HCT116 (cell line): ENCODE measurements around the gene CASP9. TPM values are rescaled to one million over a fixed set of nuclear protein-coding genes. Genes with fewer than 3 reads are reported as not detected.
"Not testable (repeated sequence)": the region's sequence is repeated elsewhere in the genome, so short reads cannot be mapped to it uniquely, and the experiment has no call there.

Experiments
- ATAC-seq: fragments of 200-7000 bp; cut with Tn5 transposase; 2 replicates; pipeline ENCODE4 v1.9.1; 2020; ENCODE audit warnings: mild to moderate bottlenecking, moderate library complexity
- BruUV-seq: library from RNA; stranded (reverse); fragments of 400-500 nt; replicated peaks from 2 replicates; lab custom pipeline; 2021; lab: Mats Ljungman, UMichigan
- CTCF ChIA-PET: fragments of 300-600 bp; sonication (Branson Sonifier 250); formaldehyde crosslinking; loops from one replicate; lab custom pipeline; 2021; ENCODE audit warnings: antibody characterized with exemption; lab: Charles Lee
- POLR2A ChIA-PET: fragments of 300-600, 350-600 bp; sonication (Branson Sonifier 250); formaldehyde crosslinking; loops from one replicate; lab custom pipeline; 2021; ENCODE audit warnings: antibody characterized with exemption; lab: Charles Lee
- RAD21 ChIA-PET, 2 experiments: fragments of 300-600 bp; sonication (Branson Sonifier 250); formaldehyde crosslinking; loops; one replicate each; lab custom pipeline; 2023; ENCODE audit warnings: low total read pairs in 2 of 2; ENCODE audit not compliant: uncharacterized antibody in 2 of 2, unreplicated experiment in 2 of 2, low non-redundant PET in 1 of 2; lab: Charles Lee
- DNase-seq: peaks from one replicate; pipeline ENCODE4 v3.0.0-alpha.2; 2010; ENCODE audit warnings: low read depth, low spot score
- H2AFZ ChIP-seq: fragments of 200-600 bp; shearing (Covaris generic), sonication (generic); 2 replicates; pipeline ENCODE4 v1.6.1; 2017; ENCODE audit warnings: low read depth, mixed run types, mixed read lengths, antibody characterized with exemption, low read length; ENCODE audit not compliant: poor library complexity, severe bottlenecking
- H3K27ac ChIP-seq: 2 replicates; pipeline ENCODE4 v1.5.1; 2012; ENCODE audit warnings: low read depth, low read length
- H3K27me3 ChIP-seq: fragments of 200-600 bp; sonication (generic); 2 replicates; pipeline ENCODE4 v1.6.1; 2016; ENCODE audit warnings: mixed run types, low read length, mixed read lengths; ENCODE audit not compliant: insufficient read depth
- H3K36me3 ChIP-seq, 2 experiments: fragments of 200-500 bp in 1 of 2; fragments of 200-600 bp in 1 of 2; sonication (Bioruptor generic) in 1 of 2; sonication (generic) in 1 of 2; 2 replicates each; pipeline versions ENCODE4 v1.5.1 to v1.6.1; 2014 to 2016; ENCODE audit warnings: low read length in 2 of 2, inconsistent platforms in 1 of 2, mixed read lengths in 1 of 2, mixed run types in 1 of 2; ENCODE audit not compliant: insufficient read depth in 2 of 2, control insufficient read depth in 1 of 2
- H3K4me1 ChIP-seq, 2 experiments: fragments of 200-600 bp in 1 of 2; sonication (generic) in 1 of 2; 2 replicates each; pipeline versions ENCODE4 v1.5.1 to v1.6.1; 2012 to 2017; ENCODE audit warnings: low read length in 2 of 2, inconsistent platforms in 1 of 2, mild to moderate bottlenecking in 1 of 2, mixed read lengths in 1 of 2, mixed run types in 1 of 2, moderate library complexity in 1 of 2; ENCODE audit not compliant: insufficient read depth in 2 of 2, control insufficient read depth in 1 of 2
- H3K4me2 ChIP-seq: fragments of 200-600 bp; sonication (generic); 2 replicates; pipeline ENCODE4 v1.6.1; 2017; ENCODE audit warnings: mixed run types, low read length, mixed read lengths
- H3K4me3 ChIP-seq, 2 experiments: fragments of 200-600 bp in 1 of 2; sonication (generic) in 1 of 2; replicated peaks in 1 of 2; 2 replicates each; pipeline ENCODE4 v1.5.1; 2011 to 2016; ENCODE audit warnings: low read length in 2 of 2, control low read depth in 1 of 2, low read depth in 1 of 2, mild to moderate bottlenecking in 1 of 2, mixed read lengths in 1 of 2, mixed run types in 1 of 2
- H3K79me2 ChIP-seq: fragments of 200-600 bp; sonication (generic); 2 replicates; pipeline ENCODE4 v1.6.1; 2017; ENCODE audit warnings: mild to moderate bottlenecking, mixed run types, low read length, moderate library complexity, mixed read lengths; ENCODE audit not compliant: insufficient read depth
- H3K9ac ChIP-seq: fragments of 200-600 bp; sonication (generic); 2 replicates; pipeline ENCODE4 v1.6.1; 2016; ENCODE audit warnings: low read length, mixed read lengths
- H3K9me2 ChIP-seq: fragments of 200-600 bp; sonication (generic), shearing (Covaris generic); 2 replicates; pipeline ENCODE4 v1.6.1; 2017; ENCODE audit warnings: mixed run types, mild to moderate bottlenecking, moderate library complexity; ENCODE audit not compliant: insufficient read depth
- H3K9me3 ChIP-seq, 2 experiments: fragments of 200-500 bp in 1 of 2; fragments of 200-600 bp in 1 of 2; sonication (Bioruptor generic) in 1 of 2; sonication (generic) in 1 of 2; 2 replicates each; pipeline ENCODE4 v1.6.1; 2014 to 2017; ENCODE audit warnings: low read length in 2 of 2, mixed read lengths in 2 of 2, inconsistent platforms in 1 of 2, low read depth in 1 of 2, mild to moderate bottlenecking in 1 of 2, mixed run types in 1 of 2, moderate library complexity in 1 of 2; ENCODE audit not compliant: control insufficient read depth in 1 of 2, insufficient read depth in 1 of 2
- H4K20me1 ChIP-seq: fragments of 200-600 bp; sonication (generic), shearing (Covaris generic); 2 replicates; pipeline ENCODE4 v1.6.1; 2017; ENCODE audit warnings: mixed run types, mild to moderate bottlenecking, moderate library complexity; ENCODE audit not compliant: insufficient read depth
- ATF3 ChIP-seq: IDR thresholded peaks from 2 replicates; pipeline ENCODE4 v1.6.1; 2012
- ELF1 ChIP-seq: IDR thresholded peaks from 2 replicates; pipeline ENCODE4 v1.6.1; 2012; ENCODE audit warnings: low read depth, borderline replicate concordance
- EZH2 ChIP-seq: fragments of 200-600 bp; sonication (generic); IDR thresholded peaks from 2 replicates; pipeline ENCODE4 v1.6.1; 2017; ENCODE audit warnings: antibody characterized with exemption, mixed run types
- FOSL1 ChIP-seq: IDR thresholded peaks from 2 replicates; pipeline ENCODE4 v1.6.1; 2012; ENCODE audit warnings: low read depth
- JUND ChIP-seq: IDR thresholded peaks from 2 replicates; pipeline ENCODE4 v1.6.1; 2012
- MAX ChIP-seq: IDR thresholded peaks from 2 replicates; pipeline ENCODE4 v1.6.1; 2012
- POLR2AphosphoS5 ChIP-seq: IDR thresholded peaks from 2 replicates; pipeline ENCODE4 v1.6.1; 2011; ENCODE audit warnings: mild to moderate bottlenecking, low read depth, low read length, moderate library complexity
- RAD21 ChIP-seq: IDR thresholded peaks from 2 replicates; pipeline ENCODE4 v1.6.1; 2012; ENCODE audit warnings: low read depth, mild to moderate bottlenecking
- REST ChIP-seq: IDR thresholded peaks from 2 replicates; pipeline ENCODE4 v1.6.1; 2012; ENCODE audit warnings: low read depth
- SP1 ChIP-seq: IDR thresholded peaks from 2 replicates; pipeline ENCODE4 v1.6.1; 2012; ENCODE audit warnings: low read depth
- SRF ChIP-seq: IDR thresholded peaks from 2 replicates; pipeline ENCODE4 v1.6.1; 2012; ENCODE audit warnings: low read depth
- TCF7L2 ChIP-seq: IDR thresholded peaks from 2 replicates; pipeline ENCODE4 v1.7.0; 2011; ENCODE audit warnings: borderline replicate concordance, inconsistent platforms; ENCODE audit not compliant: insufficient read depth, insufficient read length; ENCODE audit errors: extremely low read depth
- ZBTB33 ChIP-seq: IDR thresholded peaks from 2 replicates; pipeline ENCODE4 v1.6.1; 2011; ENCODE audit warnings: mild to moderate bottlenecking, low read length, moderate library complexity; ENCODE audit not compliant: insufficient replicate concordance; ENCODE audit errors: extremely low read depth
- ZFX ChIP-seq: fragments of 450-650 bp; IDR thresholded peaks from 2 replicates; pipeline ENCODE4 v1.6.1; 2017
- ZNF274 ChIP-seq: fragments of 200-500 bp; sonication (Bioruptor generic); IDR thresholded peaks from 2 replicates; pipeline ENCODE4 v1.6.1; 2014; ENCODE audit warnings: mild to moderate bottlenecking, low read depth, low read length, inconsistent platforms
- intact Hi-C: fragments of 100-400 bp; cut with micrococcal nuclease; formaldehyde crosslinking; loops from 2 replicates; pipeline ENCODE4 v1.10.0; 2022
- total RNA-seq: library from RNA; stranded (reverse); gene quantifications from one replicate; pipeline ENCODE4 v1.2.1, GENCODE V29; 2021; ENCODE audit not compliant: unreplicated experiment

The CASP9 gene
- total RNA-seq, 1 experiment from 2014 or later, result 10.6 TPM

- H3K4me1 ChIP-seq, RAD21 ChIA-PET, H2AFZ ChIP-seq, H3K9me3 ChIP-seq, intact Hi-C loops, H3K4me2 ChIP-seq, DNase-seq, H3K9me2 ChIP-seq, POLR2A ChIA-PET, H3K4me3 ChIP-seq, H3K79me2 ChIP-seq, CTCF ChIA-PET, H3K9ac ChIP-seq, H3K27ac ChIP-seq, BruUV-seq, H3K27me3 ChIP-seq, ATAC-seq, H4K20me1 ChIP-seq, H3K36me3 ChIP-seq: not testable (repeated sequence)
Observed at GRCh38 chr1:15466955-15467625, 56.9 kb downstream of the CASP9 start.

GRCh38 chr1:15465674-15466073, 58.3 kb downstream of the CASP9 start:
- H3K27ac ChIP-seq, result no peak overlapping the region
- no peak for DNase-seq
- intact Hi-C loops, result no loop called here
- no peak overlapping the region for H2AFZ ChIP-seq
- H3K9me2 ChIP-seq, result no peaks in the 10 kb centered on the region
- H3K27me3 ChIP-seq, result no peaks in the 10 kb centered on the region
- POLR2A ChIA-PET, result no interaction called here
- H3K4me1 ChIP-seq, result no peaks in the 10 kb centered on the region; a peak in 1 of 4 replicates
- H3K9me3 ChIP-seq, result no peaks in the 10 kb centered on the region
- no peak overlapping the region for H3K4me2 ChIP-seq
- H3K4me3 ChIP-seq, result no peak overlapping the region
- H3K79me2 ChIP-seq, result no peaks in the 10 kb centered on the region
- ATAC-seq, result no peak
- CTCF ChIA-PET, result interaction anchor here (1.0 kb wide), 1 partner anchor 17 kb away, joined by 3 read pairs; no protein-coding TSS in a partner anchor
- no TSS peak for BruUV-seq
- no peaks in the 10 kb centered on the region for H4K20me1 ChIP-seq
- RAD21 ChIA-PET, result no interaction called here
- no peak overlapping the region for H3K9ac ChIP-seq
- H3K36me3 ChIP-seq, result no peaks in the 10 kb centered on the region
- TF ChIP-seq SP1, result no peak
- TF ChIP-seq SRF, result no peak
- no peak for TF ChIP-seq JUND
- TF ChIP-seq ATF3, result no peak
- TF ChIP-seq EZH2, result no peak
- TF ChIP-seq RAD21, result no peak
- TF ChIP-seq FOSL1, result no peak
- no peak for TF ChIP-seq ZBTB33
- TF ChIP-seq POLR2AphosphoS5, result no peak
- TF ChIP-seq TCF7L2, result no peak
- no peak for TF ChIP-seq ZFX
- TF ChIP-seq ELF1, result no peak
- no peak for TF ChIP-seq ZNF274
- no peak for TF ChIP-seq MAX
- TF ChIP-seq REST, result no peak
